ENCODE data around the gene ZNF557. TPM values are rescaled to one million over a fixed set of nuclear protein-coding genes. Genes with fewer than 3 reads are reported as not detected.

Gene ZNF557
- total and polyA plus RNA-seq, 2 of the 8 experiments (the other 6 are each of a cell fraction or from before 2014, with no cell fraction given): 1.4 to 7.4 TPM

DNA sequence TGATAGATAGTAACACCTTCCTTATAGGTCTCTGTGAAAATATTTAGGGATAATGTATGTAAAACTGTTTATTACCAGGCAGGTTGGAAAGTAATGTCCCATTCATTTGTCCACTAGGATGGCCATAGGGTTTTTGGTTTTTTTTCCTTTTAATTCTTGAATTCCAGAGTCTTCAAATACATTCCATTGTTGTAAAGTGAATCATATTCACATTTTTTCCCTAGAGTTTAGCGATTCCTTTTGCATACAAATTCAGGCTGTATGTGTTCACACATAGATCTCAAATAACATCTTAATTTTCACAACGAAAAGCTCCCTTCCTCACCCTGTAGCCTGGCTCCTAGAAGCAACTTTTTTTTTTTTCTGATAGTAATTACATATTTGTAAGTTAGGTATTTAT, 1.8 kb upstream of the ZNF557 start:
- no peak for FAIRE-seq
- POLR2A ChIA-PET (ENCODE audit: partially characterized antibody): no interaction called here

More for the DNA sequence above, 1.8 kb upstream of the ZNF557 start:
- Histone ChIP-seq H3K4me1 (replicated peaks in 1 of 4; ENCODE audit: control insufficient read depth in 3 of 4, insufficient read depth in 4 of 4, low read length in 3 of 4) (no peaks in the 10 kb centered on the region), H3K18ac (ENCODE audit: extremely low read depth, low read length) (no peak overlapping the region), H3K14ac (ENCODE audit: insufficient read length) (no peak overlapping the region), H3K27ac (ENCODE audit: low read depth, low read length) (no peak overlapping the region), H4K5ac (ENCODE audit: insufficient read length, low read depth, low read length) (no peak overlapping the region), H3K23me2 (ENCODE audit: low read depth, low read length) (peaks cover 2% of the 10 kb centered on the region; the same call in 1 of the 2 replicates), H3K4ac (replicated peaks; ENCODE audit: insufficient read length, low read depth, low read length) (no peak overlapping the region), H2BK5ac (ENCODE audit: low read depth, low read length) (no peak overlapping the region), H2AK5ac (ENCODE audit: low read depth, low read length) (no peak overlapping the region), H3K79me1 (ENCODE audit: low read depth, low read length) (no peaks in the 10 kb centered on the region), H3K79me2 (ENCODE audit: control insufficient read depth in 1 of 2, insufficient read depth in 2 of 2, low read length in 2 of 2) (peaks cover 0 to 8% of the 10 kb centered on the region in 2 experiments; a peak in 2 of 4 replicates), H3K36me3 (ENCODE audit: control insufficient read depth in 2 of 4, insufficient read depth in 4 of 4, low read length in 3 of 4) (peaks cover 4 to 10% (median 6%) of the 10 kb centered on the region in 4 experiments; a peak in 7 of 8 replicates), H2BK20ac (ENCODE audit: low read length) (no peak overlapping the region), H4K20me1 (replicated peaks in 1 of 2; ENCODE audit: control insufficient read depth in 1 of 2, insufficient read depth in 2 of 2, low read length in 2 of 2) (no peaks in the 10 kb centered on the region), H2BK120ac (replicated peaks; ENCODE audit: low read depth, low read length) (no peak overlapping the region), H3K9me3 (ENCODE audit: insufficient read depth in 2 of 2, low read depth in 1 of 2, low read length in 1 of 2) (peaks cover 6 to 15% of the 10 kb centered on the region in 2 experiments; a peak in 2 of 4 replicates), H4K8ac (ENCODE audit: extremely low read depth, insufficient read depth, low read length) (no peak overlapping the region), H2BK15ac (ENCODE audit: low read length) (no peak overlapping the region), H3K4me3 (ENCODE audit: extremely low read depth in 1 of 4, insufficient read depth in 2 of 4, low read depth in 3 of 4, low read length in 4 of 4) (no peak overlapping the region), H3K23ac (ENCODE audit: insufficient read length) (no peak overlapping the region), H3K27me3 (replicated peaks in 1 of 4; ENCODE audit: control insufficient read depth in 3 of 4, extremely low read depth in 1 of 4, insufficient read depth in 3 of 4, low read length in 3 of 4) (no peaks in the 10 kb centered on the region), H3K56ac (replicated peaks; ENCODE audit: insufficient read length, low read depth, low read length) (no peak overlapping the region), H2AFZ (ENCODE audit: low read length) (no peak overlapping the region), H4K91ac (replicated peaks; ENCODE audit: insufficient read length, low read length) (no peak overlapping the region), H3K9ac (replicated peaks in 1 of 4; ENCODE audit: extremely low read depth in 1 of 4, low read depth in 3 of 4, low read length in 3 of 4) (no peak overlapping the region), H3K4me2 (ENCODE audit: insufficient read depth in 1 of 2, low read depth in 2 of 2, low read length in 2 of 2) (no peak overlapping the region), H2BK12ac (ENCODE audit: low read depth, low read length) (no peak overlapping the region)
- no peak for DNase-seq (ENCODE audit: low read depth in 1 of 2, low spot score in 2 of 2)
- CTCF ChIA-PET (ENCODE audit: partially characterized antibody): no interaction called here
- TF ChIP-seq SIRT6 (IDR thresholded peaks at IDR 0.05; ENCODE audit: low read length) (no peak), SRF (IDR thresholded peaks at IDR 0.05; ENCODE audit: low read depth, low read length) (no peak), TBP (IDR thresholded peaks at IDR 0.05; ENCODE audit: low read depth, low read length) (no peak), TAF1 (IDR thresholded peaks at IDR 0.05; ENCODE audit: low read depth, low read length) (no peak), GABPA (IDR thresholded peaks at IDR 0.05; ENCODE audit: borderline replicate concordance, insufficient read depth, low read length) (no peak), FOSL1 (IDR thresholded peaks at IDR 0.05; ENCODE audit: insufficient read depth, low read depth, low read length) (no peak), CHD2 (IDR thresholded peaks at IDR 0.05; ENCODE audit: low read length) (no peak), ASH2L (IDR thresholded peaks at IDR 0.05; ENCODE audit: low read length) (no peak), BCL11A (IDR thresholded peaks at IDR 0.05; ENCODE audit: low read depth in 2 of 2, low read length in 2 of 2) (no peak), SUZ12 (IDR thresholded peaks at IDR 0.05; ENCODE audit: low read length) (no peak), POLR2A (IDR thresholded peaks at IDR 0.05; ENCODE audit: control extremely low read depth in 1 of 2, low read depth in 2 of 2, low read length in 2 of 2) (no peak), SAP30 (IDR thresholded peaks at IDR 0.05; ENCODE audit: insufficient read depth, insufficient replicate concordance, low read length) (no peak)
- TF ChIP-seq, protein P1, sequence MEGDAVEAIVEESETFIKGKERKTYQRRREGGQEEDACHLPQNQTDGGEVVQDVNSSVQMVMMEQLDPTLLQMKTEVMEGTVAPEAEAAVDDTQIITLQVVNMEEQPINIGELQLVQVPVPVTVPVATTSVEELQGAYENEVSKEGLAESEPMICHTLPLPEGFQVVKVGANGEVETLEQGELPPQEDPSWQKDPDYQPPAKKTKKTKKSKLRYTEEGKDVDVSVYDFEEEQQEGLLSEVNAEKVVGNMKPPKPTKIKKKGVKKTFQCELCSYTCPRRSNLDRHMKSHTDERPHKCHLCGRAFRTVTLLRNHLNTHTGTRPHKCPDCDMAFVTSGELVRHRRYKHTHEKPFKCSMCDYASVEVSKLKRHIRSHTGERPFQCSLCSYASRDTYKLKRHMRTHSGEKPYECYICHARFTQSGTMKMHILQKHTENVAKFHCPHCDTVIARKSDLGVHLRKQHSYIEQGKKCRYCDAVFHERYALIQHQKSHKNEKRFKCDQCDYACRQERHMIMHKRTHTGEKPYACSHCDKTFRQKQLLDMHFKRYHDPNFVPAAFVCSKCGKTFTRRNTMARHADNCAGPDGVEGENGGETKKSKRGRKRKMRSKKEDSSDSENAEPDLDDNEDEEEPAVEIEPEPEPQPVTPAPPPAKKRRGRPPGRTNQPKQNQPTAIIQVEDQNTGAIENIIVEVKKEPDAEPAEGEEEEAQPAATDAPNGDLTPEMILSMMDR (IDR thresholded peaks at IDR 0.05; ENCODE audit: control extremely low read depth in 1 of 3, insufficient read depth in 1 of 3, low read depth in 1 of 3, low read length in 3 of 3): no peak
- WGBS, 2 experiments (ENCODE audit: extremely low coverage in 1 of 2, insufficient coverage in 1 of 2, insufficient read length in 1 of 2, insufficient replicate concordance in 2 of 2, low coverage in 1 of 2, low lambda C conversion rate in 2 of 2, missing lambda C conversion rate in 1 of 2): 87% methylated on average over 2 of the region's 2 CpGs; no CpG with 5 or more reads in 1 of the 2 experiments

Measured in H1 (cell line).